Middle frontal gyrus (tissue), 1 donor: Measurements from ENCODE around the gene EIF6.
"Not testable (repeated sequence)": the region's sequence is repeated elsewhere in the genome, so short reads cannot be mapped to it uniquely, and the experiment has no call there.

Experiments
- DNase-seq: peaks from one replicate; pipeline ENCODE4 v3.0.0-alpha.2; 2015; ENCODE audit warnings: low spot score; ENCODE audit errors: extremely low spot score

EIF6 gene

GRCh38 chr20:35262731-35263531 is 21.6 kb downstream of the EIF6 start:
- not testable (repeated sequence) for DNase-seq

DNA sequence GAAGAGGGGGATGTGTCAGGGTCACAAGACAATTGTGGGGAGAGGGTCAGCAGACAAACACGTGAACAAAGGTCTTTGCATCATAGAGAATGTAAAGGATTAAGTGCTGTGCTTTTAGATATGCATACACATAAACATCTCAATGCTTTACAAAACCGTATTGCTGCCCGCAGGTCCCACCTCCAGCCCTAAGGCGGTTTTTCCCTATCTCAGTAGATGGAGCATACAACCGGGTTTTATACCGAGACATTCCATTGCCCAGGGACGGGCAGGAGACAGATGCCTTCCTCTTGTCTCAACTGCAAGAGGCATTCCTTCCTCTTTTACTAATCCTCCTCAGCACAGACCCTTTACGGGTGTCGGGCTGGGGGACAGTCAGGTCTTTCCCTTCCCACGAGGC is 22.3 kb downstream of the EIF6 start:
- not testable (repeated sequence) for DNase-seq

GRCh38 chr20:35260426-35260825 is 24.1 kb downstream of the EIF6 start:
- no peak for DNase-seq

DNA sequence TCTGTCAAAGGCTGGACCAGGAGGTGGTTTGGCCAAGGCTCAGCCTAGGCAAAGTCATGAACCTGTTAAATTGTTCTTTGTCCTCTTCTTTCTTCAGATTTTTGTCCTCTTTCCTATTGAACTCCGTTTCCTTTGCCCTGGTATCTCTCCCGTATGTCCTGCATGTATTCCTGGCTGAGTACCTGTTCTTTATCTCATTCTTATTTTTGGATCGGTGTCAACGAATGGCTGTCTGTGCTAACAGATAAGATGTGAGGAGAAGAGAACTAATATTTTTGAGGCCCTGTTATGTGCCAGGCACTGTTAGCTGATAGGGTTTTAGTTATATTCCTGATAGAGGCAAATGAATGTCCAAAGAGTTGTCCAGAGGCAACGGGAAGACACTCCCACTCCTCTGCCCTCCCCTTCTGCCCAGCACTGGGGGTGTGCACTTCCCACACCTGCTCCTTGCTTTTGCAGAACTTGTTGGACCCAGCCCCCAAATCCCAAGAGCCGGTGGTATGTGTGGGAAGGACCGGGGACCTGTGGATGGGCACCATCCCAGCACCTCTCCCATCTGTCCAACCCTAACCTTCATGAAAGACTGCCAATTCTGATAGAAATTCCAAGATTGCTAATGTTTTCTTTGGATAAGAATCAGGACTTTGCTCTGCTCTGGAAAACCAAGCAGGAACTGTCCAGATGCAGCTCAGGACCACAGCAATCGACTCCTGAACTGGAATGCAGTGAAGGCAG is 27.2 kb downstream of the EIF6 start:
- no peak for DNase-seq

GRCh38 chr20:35254448-35254999 is 30.0 kb downstream of the EIF6 start:
- DNase-seq, result no peak

- no peak for DNase-seq
These were observed 31.6 kb downstream of the EIF6 start for GRCh38 chr20:35253010-35253409.

- not testable (repeated sequence) for DNase-seq
These were observed 32.0 kb downstream of the EIF6 start for GRCh38 chr20:35252598-35252997.

DNA sequence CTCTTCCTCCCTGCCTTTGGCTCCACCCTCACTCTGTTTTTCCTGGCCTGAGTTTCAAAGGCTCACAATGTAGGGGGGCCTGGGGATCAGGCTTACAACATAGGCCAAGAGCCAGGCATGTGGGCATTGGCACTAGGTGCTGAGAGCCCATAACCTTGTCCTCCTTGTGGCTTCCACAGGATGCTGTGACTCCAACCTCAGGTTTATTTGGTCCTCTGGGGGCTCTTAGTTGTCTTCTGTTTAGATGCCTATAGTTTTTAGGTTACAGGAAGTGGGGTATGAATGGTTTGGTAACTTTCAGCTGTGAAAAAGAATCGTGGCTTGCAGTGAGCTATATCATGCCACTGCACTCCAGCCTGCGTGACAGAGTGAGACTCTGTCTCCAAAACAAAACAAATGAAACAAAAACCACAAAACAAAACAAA is 32.5 kb downstream of the EIF6 start:
- no peak for DNase-seq

DNA sequence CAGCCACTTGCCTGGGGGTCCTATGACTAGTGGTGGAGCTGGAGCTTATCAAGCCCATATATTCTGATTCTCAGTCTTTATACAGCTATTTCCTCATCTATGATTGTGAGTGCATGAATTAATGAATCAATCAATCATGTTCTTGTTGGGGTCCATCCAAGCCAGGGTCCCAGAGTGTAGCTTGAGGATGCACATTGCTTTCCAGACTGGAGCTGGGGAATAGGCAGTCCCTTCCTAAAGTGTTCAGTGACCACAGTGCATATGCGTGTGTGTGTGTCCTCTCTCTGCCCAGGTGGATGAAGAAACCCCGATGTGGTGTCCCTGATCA is 33.0 kb downstream of the EIF6 start:
- no peak for DNase-seq

DNA sequence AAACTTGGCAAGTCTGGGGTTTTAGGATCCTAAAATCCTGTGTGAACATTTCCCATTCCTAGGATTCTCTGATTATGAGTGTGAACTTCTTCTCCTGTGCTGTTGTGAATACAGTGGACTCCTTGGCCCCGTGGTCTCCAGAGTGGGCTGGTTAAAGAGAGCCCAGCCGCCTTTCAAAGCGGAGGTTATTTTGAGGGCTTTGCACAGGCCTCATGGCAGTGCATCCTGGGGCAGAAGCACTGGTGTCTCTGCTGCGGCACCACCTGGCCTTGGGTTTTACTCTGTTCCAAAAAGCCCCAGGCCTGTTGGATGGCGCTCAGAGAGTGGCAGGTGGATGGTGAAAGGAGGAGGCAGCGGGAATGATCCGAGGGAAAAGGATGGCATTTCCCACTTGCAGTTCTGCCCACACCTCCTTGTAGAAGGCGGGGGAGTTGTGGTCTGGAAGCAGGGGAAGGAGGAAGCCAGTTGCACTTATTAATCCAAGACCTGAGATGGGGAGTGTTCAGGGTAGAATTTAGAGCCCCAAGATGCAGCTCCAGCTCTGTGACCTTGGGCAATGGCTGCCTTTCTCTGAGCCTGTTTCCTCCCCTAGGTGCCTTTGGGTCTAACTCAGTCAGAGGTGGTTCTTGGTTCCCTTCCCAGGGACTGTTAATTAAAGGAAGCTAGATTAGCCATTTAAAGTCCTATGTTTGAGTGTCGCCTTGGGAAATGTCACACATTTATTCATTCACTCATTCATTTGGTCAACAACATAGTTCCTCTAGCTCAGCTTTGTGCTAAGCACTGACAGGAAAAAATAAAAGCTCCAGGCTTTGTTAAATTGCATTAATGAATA is 35.7 kb downstream of the EIF6 start:
- no peak for DNase-seq

DNA sequence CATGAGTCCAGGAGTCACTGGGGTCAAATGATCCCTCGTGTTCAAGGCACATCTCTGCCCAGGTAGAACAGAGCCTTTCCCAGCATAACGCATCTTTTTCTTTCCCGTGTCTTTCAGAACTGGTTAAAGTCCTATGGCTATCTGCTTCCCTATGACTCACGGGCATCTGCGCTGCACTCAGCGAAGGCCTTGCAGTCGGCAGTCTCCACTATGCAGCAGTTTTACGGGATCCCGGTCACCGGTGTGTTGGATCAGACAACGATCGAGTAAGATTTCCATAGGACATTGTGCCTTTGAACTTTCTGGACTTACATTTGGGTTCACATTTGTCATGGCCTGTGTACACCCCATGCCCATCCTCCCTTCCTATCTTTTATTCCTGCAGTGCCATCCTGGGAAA is 37.8 kb downstream of the EIF6 start:
- no peak for DNase-seq

DNA sequence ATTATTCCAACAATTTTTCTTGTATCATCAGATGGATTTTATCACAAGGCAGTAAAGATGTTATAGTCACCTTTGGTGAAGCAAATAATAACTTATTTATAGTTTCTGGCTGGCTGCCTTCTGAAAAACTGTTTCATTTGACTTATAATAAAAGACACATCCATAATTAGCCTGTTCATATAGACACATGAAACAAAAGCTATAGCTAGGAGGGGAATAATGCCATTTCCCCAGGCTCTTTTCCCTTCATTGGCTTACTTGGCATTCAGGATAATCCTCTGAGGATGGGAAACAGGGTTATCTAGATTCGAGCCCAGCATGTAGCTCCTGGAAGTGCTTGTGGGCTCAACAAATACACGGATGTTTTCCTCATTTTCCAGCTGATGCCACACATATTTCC is 40.6 kb downstream of the EIF6 start:
- DNase-seq, result no peak

- no peak for DNase-seq
These were observed 41.3 kb downstream of the EIF6 start for GRCh38 chr20:35243317-35243716.

DNA sequence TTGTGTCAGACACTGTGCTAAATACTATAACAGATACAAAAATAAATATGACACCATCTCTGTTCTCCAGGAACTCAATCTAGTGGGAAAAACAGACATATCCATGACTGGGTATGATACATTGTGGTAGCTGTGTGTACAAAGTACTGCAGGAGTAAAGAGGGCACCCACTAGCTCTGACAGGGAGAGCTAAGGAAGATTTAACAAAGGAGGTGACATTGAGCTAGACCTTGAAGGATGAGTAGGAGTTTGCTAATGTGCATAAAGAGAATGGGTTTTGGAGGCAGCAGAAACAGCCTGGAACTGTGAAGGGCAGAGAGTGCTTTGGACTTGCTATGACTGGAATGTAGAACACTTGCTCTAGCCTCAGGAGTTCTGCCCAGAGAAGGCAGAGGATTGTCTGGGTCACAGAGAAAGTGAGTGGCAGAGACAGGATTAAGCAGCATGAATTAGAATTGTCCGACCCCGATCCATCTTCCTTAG is 43.7 kb downstream of the EIF6 start:
- no peak for DNase-seq

GRCh38 chr20:35240083-35240810 is 44.3 kb downstream of the EIF6 start:
- no peak for DNase-seq

- DNase-seq, result no peak
These were observed 45.8 kb downstream of the EIF6 start for GRCh38 chr20:35238735-35239134.

DNA sequence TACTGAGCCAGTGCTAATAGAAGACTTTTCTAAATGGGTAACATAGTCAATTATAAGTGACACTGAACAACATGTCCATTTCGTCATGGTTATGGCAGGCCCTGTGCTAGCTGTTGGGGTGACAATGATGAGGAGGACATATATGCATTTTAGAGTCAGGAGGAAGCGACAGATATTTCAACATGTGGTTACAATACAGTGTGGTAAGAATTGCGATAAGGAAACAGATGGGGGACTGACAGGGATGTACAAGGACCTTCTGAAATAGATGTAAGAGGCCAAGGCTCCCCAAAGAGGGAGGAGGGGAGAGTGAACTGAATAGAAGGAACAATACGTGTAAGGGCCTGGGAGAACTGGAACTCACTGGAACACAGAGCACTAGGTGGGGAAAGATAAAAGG is 46.4 kb downstream of the EIF6 start:
- DNase-seq, result no peak

DNA sequence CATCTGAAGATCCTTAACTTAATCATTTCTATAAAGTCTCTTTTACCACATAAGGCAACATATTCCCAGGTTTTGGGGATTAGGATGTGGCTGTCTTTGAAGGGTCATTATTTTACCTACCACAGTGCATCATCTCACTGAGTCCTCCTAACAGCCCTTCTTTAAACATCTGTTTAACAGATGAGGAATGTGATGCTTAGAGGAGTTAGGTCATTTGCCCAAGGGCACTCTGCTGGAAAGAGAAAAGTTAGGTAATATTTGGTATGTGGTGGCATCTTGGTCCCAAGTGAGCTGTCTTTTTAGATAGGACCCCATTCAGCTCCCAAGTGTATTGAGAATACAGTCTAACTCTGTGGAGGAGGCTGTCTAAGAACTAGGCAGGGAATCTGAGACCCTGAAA is 47.1 kb downstream of the EIF6 start:
- no peak for DNase-seq

GRCh38 chr20:35235881-35236280 is 48.7 kb downstream of the EIF6 start:
- DNase-seq, result peak; percentile 47

GRCh38 chr20:35232575-35232974 is 52.0 kb downstream of the EIF6 start:
- DNase-seq, result no peak
